ENCODE results near the gene MYPOP.

Gene MYPOP, protein sequence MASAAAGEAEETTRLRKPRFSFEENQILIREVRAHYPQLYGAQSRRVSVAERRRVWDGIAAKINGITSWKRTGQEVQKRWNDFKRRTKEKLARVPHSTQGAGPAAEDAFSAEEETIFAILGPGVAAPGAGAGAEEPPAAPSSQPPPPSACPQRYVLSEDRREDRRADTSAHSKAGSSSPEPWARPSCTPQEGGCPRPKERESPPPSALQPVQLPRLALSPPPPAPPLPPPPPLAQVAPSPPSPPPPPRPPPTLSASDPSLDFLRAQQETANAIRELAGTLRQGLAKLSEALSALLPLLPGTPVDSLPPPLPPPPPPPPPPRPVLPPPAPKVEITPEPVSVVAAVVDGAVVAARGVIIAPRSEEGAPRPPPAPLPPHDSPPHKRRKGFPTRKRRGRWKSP

DNA sequence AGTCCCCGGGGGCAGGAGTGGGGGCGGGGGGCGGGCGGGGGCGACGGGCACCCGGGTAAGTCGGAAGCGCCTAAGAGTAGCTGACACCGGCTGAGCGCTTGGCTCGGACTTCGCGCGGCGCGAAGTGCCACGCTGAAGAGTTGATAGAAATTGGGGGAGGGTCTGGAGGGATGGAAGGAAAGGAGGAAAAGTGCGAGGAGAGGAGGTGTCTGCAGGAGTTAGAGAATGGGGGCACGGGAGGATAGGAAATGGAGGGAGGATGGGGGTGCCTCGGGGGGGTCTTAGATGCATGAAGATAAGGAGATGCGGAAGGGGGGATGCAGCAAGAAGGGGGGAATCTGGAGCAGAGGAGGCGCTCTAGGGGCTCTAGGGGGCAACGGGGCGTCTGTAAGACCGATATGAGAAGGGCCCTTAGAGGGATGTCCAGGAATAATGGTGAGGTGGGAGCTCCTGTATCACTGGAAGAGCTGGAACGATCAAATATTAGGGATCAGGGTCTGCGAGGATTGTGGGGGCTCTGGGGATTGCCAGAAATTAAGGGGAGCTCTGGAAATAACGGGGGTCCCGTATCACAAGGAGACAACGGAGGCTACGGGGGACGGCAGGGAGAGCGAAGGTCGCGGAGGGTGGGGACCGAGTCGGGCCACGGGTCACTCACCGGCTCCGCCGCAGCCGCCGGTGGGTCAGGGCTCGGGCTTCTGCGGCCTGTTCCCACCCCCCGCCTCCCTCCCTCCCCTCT lies at the start of gene MYPOP:
Gene MYPOP (minus strand): TSS at position 702 of the 739 bp plus-strand sequence. CDS start 840 bp downstream, outside the sequence.
- DNase-seq, result no peak

DNA sequence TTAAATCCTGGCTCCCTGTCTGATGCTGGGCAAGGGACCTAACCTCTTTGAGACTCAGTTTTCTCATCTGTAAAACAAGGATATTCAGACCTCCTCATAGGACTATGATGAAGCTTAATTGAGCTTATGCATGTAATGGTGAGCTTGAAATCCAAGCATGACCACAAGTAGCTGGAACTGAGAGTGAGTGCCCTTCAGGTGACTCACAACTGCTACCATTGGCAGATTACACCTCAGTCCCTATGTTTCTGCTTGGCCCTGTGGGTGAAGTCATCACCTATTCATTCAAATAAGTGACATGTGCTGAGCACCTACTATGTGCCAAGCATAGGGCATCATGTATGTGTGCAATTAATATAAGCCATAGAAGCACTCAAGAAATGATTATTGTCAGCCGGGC lies 45.5 kb upstream of the MYPOP start:
- DNase-seq, result no peak

DNA sequence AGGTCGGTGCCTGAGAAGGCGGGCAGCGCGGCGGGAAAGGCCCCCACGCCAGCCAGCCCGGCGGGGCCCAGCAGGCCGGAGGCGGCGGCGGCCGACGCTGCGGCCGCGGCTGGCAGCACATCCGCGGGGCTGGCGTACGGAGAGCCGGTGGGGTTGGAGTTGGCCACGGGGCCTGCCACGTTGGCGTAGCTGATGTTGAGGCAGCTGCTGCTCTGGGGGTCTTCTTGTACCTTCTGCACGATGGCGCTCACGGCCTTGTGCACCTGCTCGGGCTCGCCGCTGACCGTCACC lies 38.0 kb upstream of the MYPOP start:
- DNase-seq, result no peak

DNA sequence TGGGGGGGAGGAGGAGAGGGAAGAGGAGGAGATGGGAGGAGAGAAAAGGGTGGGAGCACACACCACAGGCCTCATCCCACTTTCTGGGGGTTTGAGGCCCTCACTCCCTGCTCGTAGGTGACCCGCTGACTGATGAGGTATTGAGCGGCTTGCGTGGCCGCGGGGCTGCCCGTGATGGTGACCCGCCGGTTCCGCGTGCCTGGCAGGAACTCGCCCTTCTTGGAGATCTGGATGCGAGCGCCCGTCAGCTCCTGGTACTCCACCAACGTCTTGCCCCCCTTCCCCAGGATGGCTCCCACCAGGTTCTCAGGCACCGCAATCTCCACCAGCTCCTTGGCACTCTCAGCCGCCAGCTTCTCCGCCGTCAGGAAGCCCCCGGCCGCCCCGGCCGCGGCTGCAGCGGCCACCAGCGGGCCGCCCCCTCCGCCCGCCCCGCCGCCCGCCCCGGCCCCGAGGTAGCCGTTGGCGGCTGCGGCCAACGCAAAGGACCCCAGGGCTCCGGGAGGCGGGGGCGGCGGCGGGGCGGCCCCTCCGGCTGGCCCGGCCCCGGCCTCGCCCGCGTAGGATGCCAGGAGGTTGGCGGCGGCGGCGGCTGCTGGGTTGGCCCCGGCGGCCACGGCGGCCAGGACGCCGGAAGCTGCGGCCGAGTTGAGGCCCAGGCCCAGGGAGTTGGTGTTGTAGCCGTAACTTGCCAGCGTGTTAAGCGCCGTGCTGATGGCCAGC lies 37.5 kb upstream of the MYPOP start:
- DNase-seq, result no peak

DNA sequence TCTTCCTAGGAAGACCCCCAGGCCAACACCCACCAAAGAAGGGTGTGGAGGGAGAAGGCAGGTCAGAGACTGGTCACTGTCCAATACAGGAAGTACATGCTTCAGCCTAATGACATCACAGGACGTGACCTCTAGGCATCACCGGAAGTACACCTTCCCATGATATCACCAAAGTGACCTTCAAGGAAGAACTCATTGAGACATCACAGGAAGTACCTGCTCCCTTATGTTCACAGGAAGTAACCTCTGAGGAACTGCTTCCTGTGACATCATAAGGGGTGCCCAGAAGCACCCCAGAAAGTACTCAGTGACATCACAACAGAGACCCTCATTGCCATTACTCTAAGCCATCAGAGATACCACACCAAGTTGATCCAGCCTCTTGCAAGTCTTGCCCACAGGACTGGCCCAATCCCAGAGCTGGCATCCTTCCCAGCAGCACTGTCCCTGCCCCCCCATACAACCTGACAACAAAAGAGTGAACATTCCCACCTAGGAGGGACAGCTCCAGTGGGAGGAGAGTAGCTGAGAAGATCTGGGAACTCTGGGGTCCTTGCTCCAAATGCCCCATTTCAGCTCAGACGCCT lies 36.4 kb upstream of the MYPOP start:
- no peak for DNase-seq

DNA sequence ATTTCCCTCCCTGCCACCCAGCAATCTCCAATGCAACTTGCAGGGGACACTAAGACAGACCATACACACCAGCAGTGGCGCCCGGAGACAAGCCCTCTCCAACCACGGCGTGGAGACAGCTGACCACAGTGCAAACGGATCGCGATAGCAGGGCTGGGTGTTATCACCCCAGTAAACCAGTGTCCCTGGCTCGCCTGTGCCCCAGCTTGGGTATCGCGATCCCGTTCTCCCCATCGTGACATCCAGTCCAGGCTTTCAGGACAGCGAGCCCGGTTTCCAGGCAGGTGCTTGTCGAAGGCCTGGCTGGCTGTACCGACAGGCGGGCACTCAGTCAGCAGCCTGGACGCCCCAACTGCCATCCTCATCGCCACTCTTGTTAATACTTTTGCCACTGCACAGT lies 32.9 kb upstream of the MYPOP start:
- DNase-seq, result no peak

DNA sequence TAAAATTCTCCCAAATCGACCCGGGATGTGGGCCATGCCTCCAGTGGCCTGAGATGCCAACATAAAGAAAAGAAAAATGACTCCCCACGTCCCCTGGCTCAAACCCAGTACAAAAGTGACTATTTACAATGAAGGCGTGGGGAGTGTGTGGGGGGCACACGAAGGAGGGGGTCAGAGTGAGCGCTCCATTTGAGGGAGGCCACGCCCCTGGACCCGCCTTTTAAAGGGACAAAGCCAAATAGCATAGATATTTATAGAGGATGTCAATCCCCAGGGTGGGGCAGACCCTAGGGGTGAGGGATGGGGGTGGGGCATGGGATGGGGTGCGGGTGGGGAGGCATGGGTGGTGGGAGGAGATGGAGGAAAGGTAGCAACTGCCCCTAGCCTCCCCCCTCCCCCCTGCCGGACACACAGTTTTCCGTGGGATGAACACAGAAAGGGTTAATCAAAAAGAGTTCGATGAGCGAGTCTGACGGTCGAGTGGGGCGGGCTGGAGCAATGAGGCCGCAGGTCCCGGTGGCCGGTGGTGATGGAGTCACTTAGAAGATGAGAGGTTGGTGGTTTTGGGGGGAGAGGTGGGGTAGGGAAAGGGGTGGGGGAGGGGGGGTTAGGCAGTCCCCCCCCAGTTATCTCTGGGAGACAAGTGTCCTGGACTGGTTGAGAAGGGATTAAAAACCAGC lies 32.3 kb upstream of the MYPOP start:
- no peak for DNase-seq

DNA sequence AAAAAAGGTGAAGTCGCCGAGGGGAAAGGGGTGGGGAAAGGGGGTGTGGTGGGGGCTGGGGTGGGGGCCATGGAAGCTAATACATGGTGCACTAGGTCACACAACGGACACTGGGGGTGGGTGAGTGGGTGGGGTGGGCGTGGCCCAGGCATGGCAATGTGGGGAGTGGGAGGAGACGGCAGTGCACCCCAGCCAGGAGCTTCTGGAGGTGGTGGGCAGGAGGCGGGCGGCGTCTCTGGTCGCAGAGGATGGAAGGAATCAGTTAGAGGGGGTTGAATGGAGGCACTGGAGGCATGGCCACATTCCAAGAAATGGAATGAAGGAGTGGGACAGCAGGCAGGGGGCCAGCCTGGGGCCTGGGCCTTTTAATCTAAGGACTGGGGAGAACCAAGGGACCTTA lies 31.3 kb upstream of the MYPOP start:
- DNase-seq, result no peak

DNA sequence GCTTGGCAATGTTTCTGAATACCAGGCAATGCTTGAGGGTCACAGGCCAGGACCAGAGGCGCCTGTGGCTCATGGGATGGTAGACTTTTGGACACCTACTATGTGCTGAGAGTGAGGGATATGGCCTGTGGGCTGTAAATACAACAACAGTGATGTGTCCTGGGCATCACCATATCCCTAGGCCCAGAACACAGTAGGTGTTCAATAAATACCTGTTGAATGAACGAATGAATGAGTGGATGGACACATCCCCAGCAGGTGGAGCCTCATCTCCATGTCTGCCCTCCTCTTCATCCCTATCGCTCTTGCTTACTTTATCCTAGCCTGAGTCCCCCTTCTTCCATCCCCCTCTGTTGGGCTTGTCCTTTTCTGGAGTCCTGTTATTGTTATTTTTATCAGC lies 28.6 kb upstream of the MYPOP start:
- DNase-seq, result no peak

DNA sequence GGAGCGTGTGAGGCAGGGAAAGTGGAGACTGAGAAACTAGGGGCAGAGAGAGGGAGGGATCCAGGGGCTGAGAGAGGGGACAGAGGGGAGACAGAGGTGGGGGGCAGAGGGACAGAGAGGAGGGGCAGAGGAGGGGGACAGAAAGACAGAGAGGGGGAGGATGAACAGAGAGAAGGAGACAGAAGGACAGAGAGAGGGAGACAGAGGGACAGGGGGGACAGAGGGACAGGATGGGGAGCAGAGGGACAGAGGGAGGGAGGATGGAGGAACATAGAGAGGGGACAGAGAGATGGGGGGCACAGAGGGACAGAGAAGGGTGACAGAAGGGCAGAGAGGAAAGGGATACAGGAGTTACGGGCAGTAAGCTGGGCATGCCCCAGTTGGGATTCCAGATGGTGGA lies 26.8 kb upstream of the MYPOP start:
- DNase-seq, result no peak

DNA sequence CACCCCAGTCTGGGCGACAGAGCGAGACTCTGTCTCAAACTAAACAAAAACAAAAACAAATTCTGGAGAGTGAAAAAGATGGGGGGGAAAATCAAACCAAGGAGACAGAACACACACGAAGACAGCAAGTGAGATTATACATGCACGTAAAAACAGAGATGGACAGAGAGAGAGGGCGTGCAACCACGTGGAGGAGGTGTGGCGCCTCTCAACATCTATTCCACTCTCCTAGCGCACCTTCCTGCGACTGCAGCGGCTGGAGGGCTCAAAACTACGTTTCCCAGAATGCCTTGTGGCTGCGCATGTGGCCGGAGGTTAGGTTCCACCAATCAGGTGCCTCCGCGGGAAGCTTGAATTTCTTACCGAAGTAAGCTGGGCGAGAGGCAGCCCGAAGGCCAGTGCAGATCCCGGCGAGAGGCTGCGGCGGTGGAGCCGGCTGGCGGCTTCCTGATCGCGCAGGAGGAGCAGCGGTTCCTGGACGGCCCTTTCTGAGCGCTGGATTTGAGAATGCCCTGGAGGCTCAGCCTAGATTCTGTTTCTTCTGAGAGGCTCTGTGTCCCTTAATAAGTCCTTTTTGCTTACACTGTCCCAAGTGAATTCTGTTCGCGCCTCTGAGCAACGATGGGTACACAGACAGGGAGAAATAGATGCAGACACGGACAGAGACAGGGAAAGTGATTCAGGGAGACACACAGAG lies 25.3 kb upstream of the MYPOP start:
- DNase-seq, result peak; percentile 90

DNA sequence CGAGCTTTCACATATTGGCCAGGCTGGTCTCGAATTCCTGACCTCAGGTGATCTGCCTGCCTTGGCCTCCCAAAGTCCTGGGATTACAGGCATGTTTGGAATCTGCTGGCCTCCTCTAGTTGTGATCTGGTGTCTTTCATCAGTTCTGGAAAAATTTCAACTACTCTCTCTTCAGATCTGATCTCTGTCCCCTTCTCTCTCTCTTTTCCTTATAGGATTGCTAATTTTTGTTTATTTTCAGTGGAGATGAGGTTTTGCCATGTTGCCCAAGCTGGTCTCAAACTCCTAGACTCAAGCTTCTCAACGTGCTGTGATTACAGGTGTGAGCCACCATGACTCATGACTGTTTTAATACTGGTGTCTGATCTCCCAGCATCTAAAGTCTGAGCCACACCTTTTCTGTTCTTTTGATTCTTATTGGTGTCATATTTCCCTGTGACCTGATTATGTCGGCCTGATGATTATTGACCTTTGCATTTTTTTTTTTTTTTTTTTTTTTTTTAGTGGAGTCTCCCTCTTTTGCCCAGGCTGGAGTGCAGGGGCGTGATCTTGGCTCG lies 22.6 kb upstream of the MYPOP start:
- DNase-seq, result no peak

DNA sequence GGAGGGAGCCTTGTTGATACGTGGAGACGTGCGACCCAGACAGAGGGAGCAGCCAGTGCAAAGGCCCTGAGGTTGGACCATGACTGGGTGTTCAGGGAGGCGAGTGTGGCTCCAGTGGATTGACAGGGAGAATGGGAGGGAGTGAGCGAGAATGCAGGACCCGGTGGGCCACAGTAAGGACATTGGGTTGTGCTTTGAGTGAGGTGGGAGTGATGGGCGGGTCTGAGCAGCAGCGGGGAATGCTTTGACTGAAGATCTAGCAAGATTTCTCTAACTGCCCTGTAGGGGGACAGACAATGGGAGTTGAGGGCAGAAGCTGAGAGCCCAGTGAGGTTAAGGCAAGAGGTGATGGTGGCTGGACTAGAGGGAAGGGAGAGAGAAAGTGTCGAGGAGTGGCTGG lies 19.9 kb upstream of the MYPOP start:
- DNase-seq, result no peak

DNA sequence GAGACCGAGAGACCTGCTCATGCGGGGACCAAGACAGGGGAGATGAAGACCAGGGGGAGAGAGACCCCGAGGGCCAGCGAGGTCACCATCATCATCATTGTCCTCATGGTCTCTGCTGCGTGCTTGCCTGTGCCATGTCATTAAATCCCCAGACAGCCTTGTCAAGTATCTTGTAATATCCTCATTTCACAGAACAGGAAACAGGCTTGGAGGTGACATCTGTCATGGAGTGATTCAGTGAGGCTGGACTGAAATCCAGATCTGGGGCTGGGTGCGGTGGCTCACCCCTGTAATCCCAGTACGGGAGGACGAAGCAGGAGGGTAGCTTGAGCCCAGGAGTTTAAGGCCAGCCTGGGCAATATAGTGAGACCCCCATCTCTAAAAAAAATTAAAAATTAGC lies 18.0 kb upstream of the MYPOP start:
- no peak for DNase-seq

DNA sequence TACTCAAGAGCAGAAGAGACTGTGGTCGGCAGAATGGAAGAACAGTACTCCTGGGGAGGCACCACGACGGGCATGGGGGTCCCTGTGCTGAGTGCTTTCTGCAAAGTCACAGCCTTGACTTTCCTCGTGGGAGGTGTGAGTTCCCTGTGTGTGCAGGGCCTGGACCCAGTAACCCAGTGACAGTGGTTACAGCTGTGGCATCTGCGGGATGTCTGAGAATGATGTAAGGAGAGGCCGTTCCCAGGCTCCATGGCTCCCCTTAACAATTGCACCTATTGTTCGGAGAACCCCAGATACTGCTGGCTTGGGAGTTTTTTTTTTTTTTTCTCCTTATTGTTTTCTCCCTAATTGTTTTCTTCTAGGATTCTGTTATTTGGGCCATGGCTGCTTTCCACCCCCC lies 17.3 kb upstream of the MYPOP start:
- DNase-seq, result no peak

DNA sequence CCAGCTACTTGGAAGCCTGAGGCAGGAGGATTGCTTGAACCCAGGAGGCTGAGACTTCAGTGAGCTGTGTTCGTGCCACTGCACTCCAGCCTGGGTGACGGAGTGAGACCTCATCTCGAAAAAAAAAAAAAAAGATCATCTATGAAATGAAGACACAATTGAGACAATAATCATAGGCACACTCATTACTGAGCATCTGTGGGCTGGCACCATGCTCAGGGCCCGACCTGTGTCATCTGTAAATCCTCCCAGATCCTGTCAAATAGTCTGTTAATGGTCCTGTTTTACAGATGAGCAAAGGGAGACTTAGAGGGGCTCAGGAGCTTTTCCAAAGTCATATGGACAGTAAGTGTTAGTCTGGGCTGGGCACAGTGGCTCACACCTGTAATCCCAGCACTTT lies 16.3 kb upstream of the MYPOP start:
- DNase-seq, result no peak

DNA sequence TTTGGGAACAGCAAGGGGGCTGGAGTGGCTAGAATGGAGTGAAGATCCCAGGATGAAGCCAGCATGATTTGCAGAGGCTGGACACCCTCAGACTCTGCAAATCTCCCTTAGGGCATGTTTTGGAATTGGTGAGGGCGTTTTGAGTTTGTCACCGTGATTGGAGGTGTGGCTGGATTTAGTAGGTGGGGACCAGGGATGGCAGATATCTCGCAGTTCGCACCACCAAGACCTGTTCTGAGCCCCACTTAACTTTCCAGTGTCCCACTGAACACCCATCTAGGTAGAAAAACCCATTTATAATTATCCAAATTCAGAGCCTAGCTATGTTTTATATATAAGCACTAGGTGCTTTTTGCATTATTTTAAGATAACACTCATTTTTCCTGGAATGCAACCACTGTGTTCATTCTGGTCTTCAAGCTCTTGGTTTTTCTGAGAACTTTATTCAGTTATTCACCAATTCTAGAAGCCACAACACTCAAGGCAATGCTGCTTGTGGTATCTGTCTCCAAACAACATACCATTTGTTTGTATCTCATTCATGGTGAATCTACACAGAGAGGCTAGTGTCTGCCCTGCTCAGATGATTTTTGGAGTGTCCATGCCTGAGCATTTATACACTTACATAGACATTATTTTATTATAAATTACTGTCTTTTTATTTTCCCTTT lies 15.1 kb upstream of the MYPOP start:
- no peak for DNase-seq

DNA sequence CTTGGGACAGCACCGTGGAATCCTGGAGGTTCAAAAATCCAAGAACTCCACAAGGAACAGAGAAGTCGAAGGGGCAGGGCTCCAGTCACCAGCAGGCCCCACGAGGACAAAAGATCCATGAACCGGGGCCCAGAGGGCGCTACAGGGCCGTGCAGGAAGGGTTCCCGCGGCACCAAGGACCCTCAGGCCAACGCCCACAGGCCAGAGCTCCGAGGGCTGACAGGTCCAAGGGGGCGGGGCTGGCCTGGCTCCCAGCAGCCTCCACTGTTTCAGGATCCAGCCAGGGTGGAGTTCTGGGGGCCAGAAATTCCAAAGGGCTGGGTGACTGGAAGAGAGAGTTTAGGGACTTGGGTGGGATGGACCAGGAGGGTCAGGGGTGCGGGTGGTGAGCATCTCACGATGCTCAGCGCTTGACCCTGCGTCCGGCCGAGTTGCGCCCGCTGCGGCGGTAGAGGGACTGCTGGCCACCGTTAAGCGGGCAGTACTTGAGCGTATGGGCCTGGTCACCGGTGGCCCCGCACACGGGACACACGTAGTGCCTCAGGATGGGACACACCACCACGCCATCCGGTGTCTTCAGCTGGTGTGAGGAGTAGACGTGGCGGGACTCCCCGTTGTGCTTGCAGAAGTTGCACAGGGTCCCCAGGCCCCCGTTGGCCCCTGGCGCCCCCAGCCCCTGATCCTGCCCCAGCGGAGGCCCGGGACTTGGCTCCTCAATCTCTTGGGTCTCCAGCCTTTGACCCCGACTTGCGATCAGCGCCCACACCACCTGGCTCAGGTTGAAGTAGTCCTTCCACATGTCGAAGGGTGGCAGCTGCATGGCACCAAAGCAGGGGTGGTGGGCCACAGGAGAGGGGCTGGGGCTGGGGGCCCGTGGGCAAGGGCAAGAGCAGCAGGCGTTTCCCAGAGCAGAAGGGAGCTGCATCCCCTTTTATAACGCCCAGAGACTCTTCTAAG lies 11.7 kb upstream of the MYPOP start, which contains the start of gene NANOS2:
Gene NANOS2 (minus strand): TSS at position 905 of the 957 bp plus-strand sequence. CDS start 85 bp downstream, at position 820.
- DNase-seq, result no peak

DNA sequence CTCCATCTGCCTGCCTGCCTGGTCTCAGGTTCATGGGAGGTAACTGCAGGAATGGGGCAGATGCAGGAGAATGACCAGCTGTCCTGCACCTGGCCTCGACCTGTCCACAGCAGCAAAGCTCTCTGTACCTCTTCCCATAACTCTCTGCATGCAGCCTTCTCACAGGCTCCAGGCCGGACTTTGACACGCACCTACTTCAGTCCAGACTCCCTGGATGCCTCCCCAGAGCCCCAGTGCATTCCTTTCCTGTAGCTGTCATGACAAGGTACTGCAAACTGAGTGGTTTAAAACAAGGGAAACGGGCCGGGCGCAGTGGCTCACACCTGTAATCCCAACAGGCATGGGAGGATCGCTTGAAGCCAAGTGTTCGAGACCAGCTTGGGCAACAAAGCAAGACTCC lies 8.9 kb upstream of the MYPOP start:
- DNase-seq, result no peak

DNA sequence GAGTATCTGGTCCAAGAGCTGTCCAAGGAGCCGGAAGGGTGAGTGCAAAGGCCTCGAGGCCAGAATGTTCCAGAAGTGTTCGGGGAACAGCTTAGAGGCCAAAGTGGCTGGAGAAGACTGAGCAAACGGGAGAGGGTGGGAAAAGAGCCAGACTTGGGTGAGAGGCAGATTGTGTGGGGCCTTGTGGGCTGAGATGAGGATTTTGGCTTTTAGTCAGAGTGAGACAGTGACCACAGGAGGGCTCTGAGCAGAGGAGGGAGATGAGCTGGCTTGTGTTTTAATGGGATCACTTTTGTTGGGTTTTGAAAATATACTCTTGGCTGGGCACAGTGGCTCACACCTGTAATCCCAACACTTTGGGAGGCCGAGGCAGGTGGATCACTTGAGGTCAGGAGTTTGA lies 6.5 kb upstream of the MYPOP start:
- no peak for DNase-seq
